Subcutaneous abdominal adipose tissue (tissue), 5 donors: ENCODE measurements around the gene AFTPH.

Source experiments
- H3K27ac ChIP-seq: one replicate; pipeline ENCODE4 v1.7.0; 2013; ENCODE audit warnings: low read depth, mild to moderate bottlenecking, inconsistent platforms, low read length, moderate library complexity
- H3K27me3 ChIP-seq, 5 donors: one replicate each; pipeline ENCODE4 v1.7.0; 2013; ENCODE audit warnings: low read length in 5 of 5, inconsistent platforms in 1 of 5; ENCODE audit not compliant: control insufficient read depth in 5 of 5, insufficient read depth in 4 of 5
- H3K36me3 ChIP-seq, 5 donors: one replicate each; pipeline ENCODE4 v1.7.0; 2013; ENCODE audit warnings: low read length in 5 of 5; ENCODE audit not compliant: control insufficient read depth in 5 of 5, insufficient read depth in 5 of 5
- H3K4me1 ChIP-seq, 5 donors: one replicate each; pipeline ENCODE4 v1.7.0; 2013; ENCODE audit warnings: low read length in 5 of 5, mild to moderate bottlenecking in 3 of 5, moderate library complexity in 1 of 5; ENCODE audit not compliant: control insufficient read depth in 5 of 5, insufficient read depth in 5 of 5
- H3K4me3 ChIP-seq, 5 donors: one replicate each; pipeline ENCODE4 v1.7.0; 2013; ENCODE audit warnings: low read length in 5 of 5, low read depth in 1 of 5
- H3K9ac ChIP-seq, 5 donors: one replicate each; pipeline ENCODE4 v1.7.0; 2013; ENCODE audit warnings: low read length in 5 of 5, mild to moderate bottlenecking in 4 of 5, moderate library complexity in 3 of 5
- H3K9me3 ChIP-seq, 5 donors: one replicate each; pipeline ENCODE4 v1.7.0; 2013; ENCODE audit warnings: low read length in 5 of 5; ENCODE audit not compliant: control insufficient read depth in 5 of 5
- donor health status: healthy.
- donor health status: healthy.
- donor health status: healthy.
- donor health status: healthy.
- donor health status: healthy.

The AFTPH gene

GRCh38 chr2:64637000-64637635 lies 113.0 kb downstream of the AFTPH start:
- Histone ChIP-seq H3K27ac (no peak overlapping the region), H3K27me3 (no peaks in the 10 kb centered on the region), H3K36me3 (peaks cover 10 to 34% (median 26%) of the 10 kb centered on the region in 5 donors), H3K4me1 (peaks cover 4 to 37% (median 32%) of the 10 kb centered on the region in 5 donors), H3K9me3 (no peaks in the 10 kb centered on the region), H3K4me3 (no peak overlapping the region), H3K9ac (peak overlapping the region in 1 of 5 donors; percentile 1)

DNA sequence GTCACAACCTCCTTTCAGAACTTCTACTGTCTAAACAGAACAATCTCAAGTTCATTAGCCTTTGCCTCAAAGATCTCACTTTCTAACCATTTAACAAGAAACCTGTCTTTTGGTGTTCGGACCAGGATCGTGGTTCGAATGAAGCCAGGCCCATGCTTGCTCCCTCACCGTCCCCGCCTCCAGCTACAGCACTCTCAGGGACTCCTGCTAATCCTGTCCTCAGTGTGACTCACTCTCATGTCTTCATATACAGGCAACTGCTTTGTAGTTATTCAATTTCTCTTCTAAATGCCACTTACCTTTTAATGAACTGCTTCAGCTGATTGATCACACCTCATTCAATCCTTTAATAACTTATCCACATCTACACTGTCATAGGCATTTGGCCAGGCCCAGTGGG lies 113.8 kb downstream of the AFTPH start:
- peak overlapping the region in 1 of 5 donors; percentile 31 for H3K9ac ChIP-seq
- peaks cover 4 to 39% (median 32%) of the 10 kb centered on the region in 5 donors for H3K4me1 ChIP-seq
- H3K27me3 ChIP-seq, result no peaks in the 10 kb centered on the region
- H3K4me3 ChIP-seq, result no peak overlapping the region
- no peak overlapping the region for H3K27ac ChIP-seq
- H3K9me3 ChIP-seq, result no peaks in the 10 kb centered on the region
- H3K36me3 ChIP-seq, result peaks cover 10 to 33% (median 26%) of the 10 kb centered on the region in 5 donors

DNA sequence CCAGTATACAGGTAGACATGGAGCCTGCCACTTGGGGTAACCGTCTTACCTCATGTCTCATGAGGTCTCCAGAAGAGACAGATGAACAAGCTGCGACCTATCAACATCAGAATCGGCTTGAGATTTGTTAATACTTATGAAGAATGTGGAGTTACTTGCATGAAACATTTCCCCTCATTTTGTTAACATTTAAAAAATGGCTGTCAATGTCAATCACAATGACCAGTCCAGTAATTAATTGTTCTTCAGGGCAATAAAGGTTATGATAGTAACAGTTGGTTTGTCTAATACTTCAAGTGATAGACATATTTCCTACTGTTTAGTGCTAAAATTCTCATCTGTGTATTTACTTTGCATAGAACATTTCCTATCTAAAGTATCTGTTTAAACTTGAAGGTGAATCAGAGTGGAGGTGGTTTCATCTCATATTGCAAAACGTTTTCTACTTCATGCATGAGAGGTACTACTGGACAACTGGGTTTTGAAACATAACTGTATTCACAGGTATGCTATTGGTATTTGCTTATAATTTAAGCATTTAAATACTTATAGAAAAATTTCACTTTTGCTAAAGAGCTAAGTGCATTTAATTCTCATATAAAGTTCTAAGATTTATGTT lies 114.5 kb downstream of the AFTPH start:
- Histone ChIP-seq H3K9ac (peak overlapping the region in 1 of 5 donors; percentile 31), H3K9me3 (no peaks in the 10 kb centered on the region), H3K27ac (no peak overlapping the region), H3K4me3 (no peak overlapping the region), H3K36me3 (peaks cover 8 to 26% (median 21%) of the 10 kb centered on the region in 5 donors), H3K27me3 (no peaks in the 10 kb centered on the region), H3K4me1 (peaks cover 2 to 37% (median 30%) of the 10 kb centered on the region in 5 donors)

GRCh38 chr2:64639691-64640090 lies 115.6 kb downstream of the AFTPH start:
- H3K9ac ChIP-seq, result no peak overlapping the region
- no peak overlapping the region for H3K27ac ChIP-seq
- no peaks in the 10 kb centered on the region for H3K27me3 ChIP-seq
- no peaks in the 10 kb centered on the region for H3K9me3 ChIP-seq
- peaks cover 0 to 41% (median 36%) of the 10 kb centered on the region in 5 donors for H3K4me1 ChIP-seq
- peaks cover 6 to 19% (median 16%) of the 10 kb centered on the region in 5 donors for H3K36me3 ChIP-seq
- H3K4me3 ChIP-seq, result no peak overlapping the region

GRCh38 chr2:64640153-64641044 lies 116.3 kb downstream of the AFTPH start:
- Histone ChIP-seq H3K4me1 (peaks cover 0 to 43% (median 39%) of the 10 kb centered on the region in 5 donors), H3K36me3 (peaks cover 2 to 15% (median 13%) of the 10 kb centered on the region in 5 donors), H3K9ac (no peak overlapping the region), H3K4me3 (no peak overlapping the region), H3K27me3 (no peaks in the 10 kb centered on the region), H3K27ac (no peak overlapping the region), H3K9me3 (no peaks in the 10 kb centered on the region)

GRCh38 chr2:64641599-64641998 lies 117.5 kb downstream of the AFTPH start:
- no peak overlapping the region for H3K9ac ChIP-seq
- H3K27ac ChIP-seq, result no peak overlapping the region
- peaks cover 0 to 3% (median under 1%) of the 10 kb centered on the region in 5 donors for H3K36me3 ChIP-seq
- no peaks in the 10 kb centered on the region for H3K27me3 ChIP-seq
- H3K4me3 ChIP-seq, result no peak overlapping the region
- no peaks in the 10 kb centered on the region for H3K9me3 ChIP-seq
- H3K4me1 ChIP-seq, result peaks cover 0 to 49% (median 44%) of the 10 kb centered on the region in 5 donors
